Muscle of leg (tissue), 11 donors: ENCODE results near the gene SCAF11. TPM values are rescaled to one million over a fixed set of nuclear protein-coding genes. Genes with fewer than 3 reads are reported as not detected.

Experiments
- DNase-seq: peaks from one replicate; pipeline ENCODE4 v3.0.0; 2013
- H3K27ac ChIP-seq: one replicate; pipeline ENCODE4 v1.5.1; 2013; ENCODE audit warnings: mild to moderate bottlenecking, low read length, control low read depth
- H3K27me3 ChIP-seq: one replicate; pipeline ENCODE4 v1.6.1; 2013; ENCODE audit warnings: low read length; ENCODE audit not compliant: control insufficient read depth, insufficient read depth
- H3K36me3 ChIP-seq: one replicate; pipeline ENCODE4 v1.6.1; 2013; ENCODE audit warnings: low read length; ENCODE audit not compliant: control insufficient read depth, insufficient read depth
- H3K4me1 ChIP-seq: one replicate; pipeline ENCODE4 v1.6.1; 2013; ENCODE audit warnings: low read length; ENCODE audit not compliant: control insufficient read depth, insufficient read depth
- H3K4me3 ChIP-seq: one replicate; pipeline ENCODE4 v1.5.1; 2013; ENCODE audit warnings: low read length, control low read depth
- H3K9me3 ChIP-seq: replicated peaks from 2 replicates; pipeline ENCODE4 v1.6.1; 2013; ENCODE audit warnings: low read depth, low read length; ENCODE audit not compliant: control insufficient read depth
- WGBS: methylation state at CpG from one replicate; pipeline ENCODE4 v1.1.5; 2013; ENCODE audit warnings: missing lambda C conversion rate; ENCODE audit not compliant: insufficient coverage; 5-methylcytosine and 5-hydroxymethylcytosine counted together
- polyA plus RNA-seq, 8 donors: library from polyadenylated mRNA; unstranded; fragments of 120-200 nt; gene quantifications; one replicate each; pipeline versions ENCODE4 v1.2.1 to v1.2.3, GENCODE V29; 2013; ENCODE audit warnings: inconsistent platforms in 1 of 8, low replicate concordance in 1 of 8; ENCODE audit not compliant: insufficient read length in 8 of 8, insufficient read depth in 1 of 8
- total RNA-seq: library from RNA; stranded (reverse); fragments of 120-200 nt; gene quantifications from one replicate; pipeline ENCODE4 v1.2.4, GENCODE V29; 2013

Gene SCAF11
- total and polyA plus RNA-seq, 9 donors: 47.6 to 84.5 (median 67.7) TPM

GRCh38 chr12:45872446-45872845 is 117.9 kb downstream of the SCAF11 start:
- Histone ChIP-seq H3K4me1 (no peaks in the 10 kb centered on the region), H3K9me3 (peaks cover 7% of the 10 kb centered on the region), H3K4me3 (no peak overlapping the region), H3K27ac (no peak overlapping the region), H3K27me3 (no peaks in the 10 kb centered on the region), H3K36me3 (peaks cover 31% of the 10 kb centered on the region)
- no peak for DNase-seq
- WGBS: 80% methylated on average over 1 of the region's 7 CpGs
